ENCODE results near the gene VAV3. TPM values are rescaled to one million over a fixed set of nuclear protein-coding genes. Genes with fewer than 3 reads are reported as not detected.

The VAV3 gene
- total and polyA plus RNA-seq, 2 donors (not counting 1 experiment from before 2014, with no cell fraction given) = not detected

- Histone ChIP-seq H2AFZ (ENCODE audit: low read length) (no peak overlapping the region), H3K4me3 (replicated peaks in 1 of 4; ENCODE audit: control extremely low read depth in 1 of 4, insufficient read depth in 1 of 4, low read depth in 3 of 4, low read length in 4 of 4) (no peak overlapping the region), H3K36me3 (ENCODE audit: control insufficient read depth, insufficient read depth, low read length) (no peaks in the 10 kb centered on the region), H3K4me2 (ENCODE audit: extremely low read depth, insufficient read depth, low read length) (no peak overlapping the region), H3K27ac (ENCODE audit: insufficient read depth, low read length) (no peak overlapping the region), H3K27me3 (ENCODE audit: control insufficient read depth, insufficient read depth, low read length) (peaks cover 2% of the 10 kb centered on the region), H3K9me3 (ENCODE audit: control insufficient read depth, insufficient read depth, low read depth, low read length) (no peaks in the 10 kb centered on the region), H3K4me1 (ENCODE audit: control insufficient read depth, extremely low read depth, insufficient read depth, low read length) (no peaks in the 10 kb centered on the region), H3K9ac (ENCODE audit: insufficient read depth, low read length) (no peak overlapping the region), H3K79me2 (ENCODE audit: control insufficient read depth, insufficient read depth, low read length) (no peaks in the 10 kb centered on the region), H4K20me1 (ENCODE audit: control insufficient read depth, extremely low read depth, insufficient read depth, low read length) (no peaks in the 10 kb centered on the region)
- TF ChIP-seq CTCF (conservative IDR thresholded peaks at IDR 0.05 in 1 of 2, IDR thresholded peaks at IDR 0.05 in 1 of 2; ENCODE audit: low read depth in 1 of 2, low read length in 2 of 2) (no peak), EZH2 (IDR thresholded peaks at IDR 0.05; ENCODE audit: low read length, missing control alignments) (no peak)
- no peak for DNase-seq (ENCODE audit: low read depth in 2 of 2)
Observed at GRCh38 chr1:107781245-107781644, 183.7 kb downstream of the VAV3 start.

DNA sequence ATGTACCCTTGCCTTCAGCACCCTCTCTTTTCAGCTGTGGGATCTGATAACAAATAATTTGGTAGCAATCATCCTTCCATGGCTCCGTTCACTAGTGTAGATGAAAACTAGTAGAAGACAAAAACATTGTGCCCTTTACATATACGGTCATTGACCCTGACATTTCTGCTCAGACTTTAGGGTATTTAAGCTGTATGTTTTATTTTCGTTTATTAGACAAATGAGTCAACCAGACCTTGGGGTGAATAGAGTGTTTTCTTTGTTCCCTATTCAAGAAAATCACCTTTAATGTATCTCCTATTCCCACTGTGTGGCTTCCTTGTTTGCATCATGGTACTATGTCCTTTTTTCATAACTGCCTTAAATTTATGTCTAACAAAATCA, 187.3 kb downstream of the VAV3 start:
- H3K9me3 ChIP-seq (ENCODE audit: control insufficient read depth, insufficient read depth, low read depth, low read length) = no peaks in the 10 kb centered on the region
- no peak overlapping the region for H3K27ac ChIP-seq (ENCODE audit: insufficient read depth, low read length)
- no peaks in the 10 kb centered on the region for H3K36me3 ChIP-seq (ENCODE audit: control insufficient read depth, insufficient read depth, low read length)
- TF ChIP-seq EZH2 (IDR thresholded peaks at IDR 0.05; ENCODE audit: low read length, missing control alignments) = no peak
- TF ChIP-seq CTCF (conservative IDR thresholded peaks at IDR 0.05 in 1 of 2, IDR thresholded peaks at IDR 0.05 in 1 of 2; ENCODE audit: low read depth in 1 of 2, low read length in 2 of 2) = no peak
- no peaks in the 10 kb centered on the region for H3K79me2 ChIP-seq (ENCODE audit: control insufficient read depth, insufficient read depth, low read length)
- no peak overlapping the region for H3K4me3 ChIP-seq (replicated peaks in 1 of 4; ENCODE audit: control extremely low read depth in 1 of 4, insufficient read depth in 1 of 4, low read depth in 3 of 4, low read length in 4 of 4)
- DNase-seq (ENCODE audit: low read depth in 2 of 2) = no peak
- H3K27me3 ChIP-seq (ENCODE audit: control insufficient read depth, insufficient read depth, low read length) = peaks cover 2% of the 10 kb centered on the region
- H4K20me1 ChIP-seq (ENCODE audit: control insufficient read depth, extremely low read depth, insufficient read depth, low read length) = no peaks in the 10 kb centered on the region
- no peak overlapping the region for H3K4me2 ChIP-seq (ENCODE audit: extremely low read depth, insufficient read depth, low read length)
- H3K9ac ChIP-seq (ENCODE audit: insufficient read depth, low read length) = no peak overlapping the region
- H3K4me1 ChIP-seq (ENCODE audit: control insufficient read depth, extremely low read depth, insufficient read depth, low read length) = no peaks in the 10 kb centered on the region
- no peak overlapping the region for H2AFZ ChIP-seq (ENCODE audit: low read length)

DNA sequence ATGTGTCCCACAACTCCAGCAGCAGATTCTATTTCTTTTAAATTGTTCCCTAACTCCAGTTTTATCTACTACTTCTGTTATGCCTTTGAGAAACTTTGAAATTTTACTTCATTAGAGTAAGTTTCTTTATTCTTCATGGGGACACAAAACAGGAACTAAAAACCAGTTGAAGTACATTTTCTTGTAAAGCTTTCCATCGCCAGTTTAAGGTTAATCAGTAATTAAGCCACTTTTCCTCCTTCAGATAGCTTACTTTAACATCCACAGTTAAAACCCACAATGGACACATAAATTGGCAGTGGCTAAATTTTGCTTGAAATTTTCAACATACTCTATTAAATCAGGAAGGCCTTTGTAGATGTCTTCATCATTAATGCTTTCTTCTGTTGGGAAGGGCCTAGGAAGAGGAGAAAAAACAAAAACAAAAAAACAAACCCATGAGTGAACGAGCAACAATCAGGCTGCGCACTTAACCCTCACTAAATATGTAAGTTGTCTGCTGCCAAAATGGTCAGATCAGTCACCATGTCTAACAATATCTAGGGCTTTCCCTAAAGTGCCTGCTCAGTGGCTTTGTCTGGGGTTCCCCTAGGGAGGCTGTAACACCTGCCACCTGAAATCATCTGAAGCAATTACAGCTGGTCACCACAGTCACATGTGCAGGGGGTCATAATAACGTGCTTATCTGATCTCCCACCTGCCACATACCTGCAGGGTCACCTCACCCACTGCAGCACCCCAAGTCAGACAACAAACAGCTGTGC, 187.9 kb downstream of the VAV3 start:
- H3K9me3 ChIP-seq (ENCODE audit: control insufficient read depth, insufficient read depth, low read depth, low read length) = no peaks in the 10 kb centered on the region
- H3K4me2 ChIP-seq (ENCODE audit: extremely low read depth, insufficient read depth, low read length) = no peak overlapping the region
- no peaks in the 10 kb centered on the region for H3K36me3 ChIP-seq (ENCODE audit: control insufficient read depth, insufficient read depth, low read length)
- H3K4me1 ChIP-seq (ENCODE audit: control insufficient read depth, extremely low read depth, insufficient read depth, low read length) = no peaks in the 10 kb centered on the region
- H4K20me1 ChIP-seq (ENCODE audit: control insufficient read depth, extremely low read depth, insufficient read depth, low read length) = no peaks in the 10 kb centered on the region
- no peak for DNase-seq (ENCODE audit: low read depth in 2 of 2)
- H3K79me2 ChIP-seq (ENCODE audit: control insufficient read depth, insufficient read depth, low read length) = no peaks in the 10 kb centered on the region
- no peak overlapping the region for H3K9ac ChIP-seq (ENCODE audit: insufficient read depth, low read length)
- peaks cover 2% of the 10 kb centered on the region for H3K27me3 ChIP-seq (ENCODE audit: control insufficient read depth, insufficient read depth, low read length)
- no peak overlapping the region for H3K4me3 ChIP-seq (replicated peaks in 1 of 4; ENCODE audit: control extremely low read depth in 1 of 4, insufficient read depth in 1 of 4, low read depth in 3 of 4, low read length in 4 of 4)
- TF ChIP-seq CTCF (conservative IDR thresholded peaks at IDR 0.05 in 1 of 2, IDR thresholded peaks at IDR 0.05 in 1 of 2; ENCODE audit: low read depth in 1 of 2, low read length in 2 of 2) = no peak
- no peak for TF ChIP-seq EZH2 (IDR thresholded peaks at IDR 0.05; ENCODE audit: low read length, missing control alignments)
- H3K27ac ChIP-seq (ENCODE audit: insufficient read depth, low read length) = no peak overlapping the region
- H2AFZ ChIP-seq (ENCODE audit: low read length) = no peak overlapping the region

Data from fibroblast of lung (primary cell).